HG02840 (cell line): ENCODE measurements around the gene NPHP4.
"Not testable (repeated sequence)": the region's sequence is repeated elsewhere in the genome, so short reads cannot be mapped to it uniquely, and the experiment has no call there.

Source experiments
- ATAC-seq: cut with Tn5 transposase; IDR thresholded peaks from one replicate; pipeline ENCODE4 v1.9.1; 2021; ENCODE audit warnings: mild to moderate bottlenecking, moderate library complexity, moderate number of reproducible peaks; ENCODE audit not compliant: unreplicated experiment, low FRiP score

The NPHP4 gene

DNA sequence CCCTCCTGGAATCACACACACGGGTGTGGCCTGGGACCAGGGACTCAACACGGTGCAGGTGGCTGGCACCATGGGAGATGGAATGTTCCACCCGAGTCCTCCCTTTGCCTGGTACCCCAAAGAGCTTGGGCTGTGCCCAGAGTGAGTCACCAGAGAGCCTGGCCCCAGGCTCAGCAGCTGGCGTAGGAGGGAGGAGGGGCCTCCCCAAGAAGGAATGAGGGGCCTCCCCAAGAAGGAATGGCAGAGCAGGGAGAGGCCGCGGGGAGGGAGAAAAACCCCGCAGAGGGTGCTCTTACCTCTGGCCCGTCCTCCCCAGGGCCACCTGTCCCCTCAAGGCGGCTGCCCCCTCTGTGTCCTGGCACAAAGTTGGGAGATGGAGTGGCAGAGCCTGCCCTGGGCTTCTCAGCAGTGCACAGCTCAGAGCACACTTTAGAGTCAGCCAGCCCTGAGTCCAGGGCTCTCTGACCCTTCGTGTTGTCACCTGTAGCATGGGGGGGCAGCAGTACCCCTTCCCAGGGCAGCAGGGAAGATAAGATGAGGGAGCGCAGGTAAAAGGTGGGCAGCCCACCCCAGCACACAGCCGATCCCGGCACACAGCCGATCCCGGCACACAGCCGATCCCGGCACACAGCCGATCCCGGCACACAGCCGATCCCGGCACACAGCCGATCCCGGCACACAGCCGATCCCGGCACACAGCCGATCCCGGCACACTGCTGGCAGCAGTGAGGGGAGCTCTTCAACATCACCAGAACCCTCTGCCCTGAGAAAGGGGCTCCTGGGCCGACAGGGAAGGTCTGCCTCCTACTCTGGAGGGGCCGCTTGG is 33.3 kb upstream of the NPHP4 start:
- ATAC-seq, result no peak

- no peak for ATAC-seq
Observed at GRCh38 chr1:6024376-6024775, 32.2 kb upstream of the NPHP4 start.

GRCh38 chr1:6023346-6023745 is 31.1 kb upstream of the NPHP4 start:
- no peak for ATAC-seq

GRCh38 chr1:6022193-6022592 is 30.0 kb upstream of the NPHP4 start:
- ATAC-seq, result no peak

GRCh38 chr1:6019166-6019845 is 27.1 kb upstream of the NPHP4 start:
- ATAC-seq, result no peak

DNA sequence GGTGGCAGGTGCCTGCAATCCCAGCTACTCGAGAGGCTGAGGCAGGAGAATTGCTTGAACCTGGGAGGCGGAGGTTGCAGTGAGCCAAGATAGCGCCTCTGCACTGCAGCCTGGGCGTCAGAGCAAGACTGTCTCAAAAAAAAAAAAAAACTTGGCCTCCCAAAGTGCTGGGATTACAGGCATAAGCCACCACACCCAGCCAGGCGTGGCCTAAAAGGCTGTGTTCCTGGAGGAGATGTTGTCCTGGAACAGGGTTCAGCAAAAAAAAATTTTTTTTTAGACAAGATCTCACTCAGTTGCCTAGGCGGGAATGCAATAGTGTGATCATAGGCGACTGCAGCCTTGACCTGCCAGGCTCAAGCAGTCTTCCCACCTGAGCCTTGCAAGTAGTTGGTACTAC is 25.4 kb upstream of the NPHP4 start:
- not testable (repeated sequence) for ATAC-seq

DNA sequence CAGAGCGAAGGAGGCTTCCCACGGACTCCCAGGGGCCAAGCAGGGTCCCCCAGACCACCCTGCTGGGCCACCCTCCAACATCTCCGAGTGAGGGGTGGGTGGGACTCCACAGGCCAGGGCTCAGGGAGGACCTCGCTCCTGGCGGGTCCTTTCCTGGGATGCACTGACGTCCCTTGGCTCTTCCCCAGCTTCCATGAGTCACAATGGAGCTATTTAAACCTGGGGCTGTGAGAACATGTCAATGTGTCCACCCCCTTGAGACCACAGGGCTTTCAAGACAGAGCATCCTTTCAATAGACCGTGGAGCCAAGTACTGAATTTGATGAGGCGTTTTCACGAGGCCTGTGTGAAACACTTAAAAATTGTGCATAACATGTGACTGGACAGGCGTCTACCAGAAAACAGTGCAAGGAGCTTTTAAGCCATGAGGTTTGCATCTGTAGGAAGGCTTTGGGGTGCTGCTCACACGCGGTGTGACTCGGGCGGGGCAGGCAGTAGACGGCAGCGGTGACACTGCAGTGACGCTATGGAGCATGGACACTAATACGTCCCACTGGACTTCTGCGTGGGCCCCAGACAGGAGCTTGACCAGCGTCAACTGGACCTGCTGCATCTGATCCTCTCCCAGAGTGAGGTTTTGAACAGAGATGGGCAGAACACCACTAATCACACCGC is 24.1 kb upstream of the NPHP4 start:
- no peak for ATAC-seq

DNA sequence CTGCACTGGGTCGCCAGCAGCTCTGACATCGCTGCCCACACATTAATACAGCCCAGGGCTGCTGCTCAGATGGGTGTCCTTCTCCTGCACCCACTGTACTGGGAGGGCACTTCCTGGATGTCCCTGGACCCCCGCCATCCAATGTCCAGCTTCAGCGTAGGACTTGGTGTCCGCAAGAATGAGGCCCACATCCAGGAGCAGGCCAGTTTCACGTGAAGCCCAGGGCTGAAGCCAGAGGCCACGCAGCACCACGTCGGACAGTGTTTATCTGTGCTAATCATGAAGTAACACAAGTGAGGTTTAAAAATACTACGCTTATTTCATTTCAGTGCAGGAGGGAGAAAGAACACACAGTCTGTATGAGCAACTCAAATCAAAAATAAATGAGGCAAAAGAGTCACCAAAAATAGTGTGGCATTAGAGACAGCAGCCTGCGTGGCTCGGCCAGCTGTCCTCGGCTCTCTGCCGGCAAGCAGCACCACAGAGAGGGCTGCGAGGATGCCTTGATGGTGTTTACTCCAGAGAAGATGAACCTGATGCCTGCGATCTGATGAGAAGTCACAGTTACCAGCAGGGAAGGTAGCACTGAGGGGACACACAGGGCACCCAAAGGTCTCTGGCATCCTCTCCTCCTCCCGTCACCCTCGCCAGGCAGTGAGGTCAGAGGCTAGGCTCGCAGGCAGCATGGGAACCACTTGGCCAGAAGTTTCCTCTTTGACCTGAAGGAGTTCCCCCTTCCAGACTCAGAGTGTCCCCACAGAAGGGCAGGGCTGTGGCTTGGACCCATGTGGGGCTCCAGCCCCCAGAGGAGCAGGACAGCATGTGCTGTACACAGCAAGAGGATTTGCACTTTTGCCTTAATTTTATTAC is 22.1 kb upstream of the NPHP4 start:
- ATAC-seq, result no peak

DNA sequence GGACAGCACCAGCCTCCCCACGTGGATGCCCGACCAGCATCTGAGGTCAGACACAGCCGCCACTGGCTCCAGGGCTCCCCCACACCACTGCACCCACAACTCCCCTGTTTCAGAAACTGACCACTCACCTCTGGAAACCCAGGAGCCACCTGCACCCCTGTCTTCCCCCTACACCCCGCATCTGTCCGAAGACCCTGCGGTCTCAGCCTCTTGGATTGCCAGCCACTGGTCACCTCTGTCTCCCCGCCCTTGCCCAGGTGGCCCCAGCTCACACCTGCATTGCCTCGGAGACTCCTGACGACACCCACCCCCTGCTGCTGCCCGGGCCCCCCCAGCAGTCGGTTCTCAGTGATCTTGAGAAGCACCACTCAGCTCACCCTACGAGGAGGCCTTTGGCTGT is 21.3 kb upstream of the NPHP4 start:
- ATAC-seq, result no peak

- no peak for ATAC-seq
Observed at GRCh38 chr1:6012529-6013318, 20.5 kb upstream of the NPHP4 start.

GRCh38 chr1:6011946-6012258 is 19.7 kb upstream of the NPHP4 start:
- no peak for ATAC-seq

DNA sequence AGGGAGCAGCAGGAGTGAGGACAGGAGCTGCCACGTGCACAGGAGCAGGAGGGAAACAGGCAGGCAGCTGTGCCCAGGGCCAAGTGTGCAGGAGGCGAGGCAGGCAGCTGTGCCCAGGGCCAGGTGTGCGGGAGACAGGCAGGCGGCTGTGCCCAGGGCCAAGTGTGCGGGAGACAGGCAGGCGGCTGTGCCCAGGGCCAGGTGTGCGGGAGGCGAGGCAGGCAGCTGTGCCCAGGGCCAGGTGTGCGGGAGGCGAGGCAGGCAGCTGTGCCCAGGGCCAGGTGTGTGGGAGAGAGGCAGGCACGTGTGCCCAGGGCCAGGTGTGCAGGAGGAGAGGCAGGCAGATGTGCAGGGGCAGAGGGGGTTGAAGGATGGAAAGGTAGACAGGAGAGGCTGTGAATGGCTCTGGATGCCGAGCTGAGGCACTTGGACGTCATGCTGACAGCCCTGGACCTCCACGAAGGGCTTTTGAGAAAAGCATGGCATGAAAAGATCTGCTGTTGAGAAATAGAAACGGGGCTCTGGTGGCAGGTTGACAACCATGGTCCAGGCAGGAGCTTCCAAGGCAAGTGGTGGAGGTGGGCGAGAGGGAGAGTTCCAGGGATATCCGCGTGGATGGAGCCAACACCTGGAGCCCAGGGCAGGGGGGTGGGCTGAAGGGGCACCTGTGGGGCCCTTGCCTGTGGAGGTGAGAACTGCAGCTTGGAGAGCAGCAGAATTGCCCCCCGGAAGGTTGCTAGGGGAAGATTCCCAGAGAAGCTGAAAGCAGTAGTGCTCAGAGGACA is 19.1 kb upstream of the NPHP4 start:
- no peak for ATAC-seq

DNA sequence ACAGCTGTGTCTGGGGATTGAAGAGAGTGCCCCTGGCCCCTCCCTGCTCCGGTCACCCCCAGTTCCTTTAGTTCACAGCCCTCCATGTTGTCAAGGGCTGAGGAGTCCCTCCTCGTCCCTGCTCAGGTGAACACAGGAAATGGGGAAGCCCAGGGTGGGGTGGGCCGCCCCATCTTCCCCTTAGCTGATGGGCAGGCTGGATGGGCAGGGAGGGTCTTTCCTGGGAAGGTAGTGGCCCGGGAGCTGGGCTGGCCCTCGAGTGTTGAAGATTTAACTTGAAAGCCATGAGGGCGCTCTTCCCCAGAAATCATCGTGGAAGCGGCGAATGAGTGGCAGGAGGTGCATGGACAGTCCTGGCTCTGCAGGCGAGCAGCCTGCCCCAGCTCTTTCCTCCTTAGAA is 18.3 kb upstream of the NPHP4 start:
- ATAC-seq, result no peak

- ATAC-seq, result no peak
Observed at GRCh38 chr1:6009120-6010040, 17.2 kb upstream of the NPHP4 start.

- ATAC-seq, result no peak
Observed at GRCh38 chr1:6008696-6009095, 16.5 kb upstream of the NPHP4 start.

DNA sequence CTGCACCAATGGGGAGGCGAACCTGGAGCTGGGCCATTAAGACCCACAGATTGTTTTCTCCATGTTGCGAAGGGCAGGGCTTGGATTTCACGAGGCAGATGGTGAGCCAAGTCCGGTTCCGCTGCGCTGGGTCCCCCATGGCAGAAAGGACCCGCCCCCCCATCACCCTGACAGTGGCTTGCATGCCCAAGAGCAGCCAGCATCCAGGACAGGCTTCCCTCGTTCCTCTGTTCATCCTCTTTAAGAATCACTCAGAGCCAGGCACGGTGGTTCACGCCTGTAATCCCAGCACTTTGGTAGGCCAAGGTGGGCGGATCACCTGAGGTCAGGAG is 15.8 kb upstream of the NPHP4 start:
- ATAC-seq, result no peak

DNA sequence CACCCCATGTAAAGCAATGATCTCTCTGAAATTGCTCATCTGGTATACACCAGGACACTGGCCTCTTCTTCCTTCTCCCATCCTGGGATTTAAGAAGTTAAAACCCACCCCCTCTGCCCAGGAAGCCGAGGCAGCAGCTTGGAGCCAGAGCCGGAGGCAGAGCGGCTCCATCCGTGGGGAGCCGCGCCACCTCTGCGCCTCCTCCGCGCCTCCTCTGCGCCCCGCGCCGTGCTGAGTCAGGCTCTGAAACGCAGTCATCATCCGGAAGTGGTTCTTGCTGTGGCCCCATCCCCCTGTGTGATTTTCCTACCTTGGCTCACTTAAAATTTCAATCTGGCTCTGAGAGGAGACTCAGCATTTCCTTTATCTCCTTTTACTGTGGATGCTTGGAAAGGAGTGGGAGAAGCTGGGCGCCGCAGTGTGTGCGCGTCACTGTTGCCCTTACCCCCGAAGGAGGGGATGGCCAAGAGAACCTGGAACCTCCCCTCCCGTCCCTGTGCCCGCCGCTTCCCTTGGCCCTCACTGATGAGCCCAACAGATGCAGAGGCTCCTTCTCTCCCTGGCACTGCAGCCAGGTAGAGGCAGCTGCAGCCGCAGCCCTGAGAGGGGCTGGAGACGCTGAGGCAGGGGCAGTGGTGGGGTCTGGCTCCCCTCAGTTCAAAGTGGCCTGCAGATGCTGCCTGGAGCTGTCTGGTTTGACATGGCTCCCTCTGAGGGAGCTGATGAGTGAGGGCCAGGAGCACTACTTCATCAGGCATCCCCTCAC is 15.3 kb upstream of the NPHP4 start:
- ATAC-seq, result no peak

- no peak for ATAC-seq
Observed at GRCh38 chr1:6006882-6007281, 14.7 kb upstream of the NPHP4 start.
